Osteoblast (primary cell): ENCODE results near the gene CCNG2. TPM values are rescaled to one million over a fixed set of nuclear protein-coding genes. Genes with fewer than 3 reads are reported as not detected.

Experiments
- DNase-seq: peaks from one replicate; pipeline ENCODE4 v3.0.0; 2011; ENCODE audit warnings: low spot score, mixed read lengths; ENCODE audit not compliant: insufficient read length; ENCODE audit errors: missing footprints
- H2AFZ ChIP-seq: 2 replicates; pipeline ENCODE4 v1.6.0; 2011; ENCODE audit warnings: mild to moderate bottlenecking, low read length
- H3K27ac ChIP-seq: 2 replicates; pipeline ENCODE4 v1.5.1; 2011; ENCODE audit warnings: mild to moderate bottlenecking, low read depth, low read length, moderate library complexity
- H3K27me3 ChIP-seq: 2 replicates; pipeline ENCODE4 v1.6.0; 2012; ENCODE audit warnings: mild to moderate bottlenecking, control low read depth, inconsistent platforms, low read length, moderate library complexity; ENCODE audit not compliant: insufficient read depth
- H3K36me3 ChIP-seq: 2 replicates; pipeline ENCODE4 v1.5.1; 2011; ENCODE audit warnings: mild to moderate bottlenecking, low read length, control low read depth, moderate library complexity; ENCODE audit not compliant: insufficient read depth
- H3K4me1 ChIP-seq: 2 replicates; pipeline ENCODE4 v1.5.1; 2011; ENCODE audit warnings: mild to moderate bottlenecking, low read length, control low read depth, moderate library complexity; ENCODE audit not compliant: insufficient read depth
- H3K4me2 ChIP-seq: 2 replicates; pipeline ENCODE4 v1.6.0; 2011; ENCODE audit warnings: mild to moderate bottlenecking, low read length; ENCODE audit not compliant: insufficient read depth
- H3K4me3 ChIP-seq: fragments of 200-600 bp; sonication (generic); 3 replicates; pipeline ENCODE4 v1.5.1; 2012; ENCODE audit warnings: mild to moderate bottlenecking, low read length, inconsistent platforms; ENCODE audit not compliant: insufficient read depth
- H3K79me2 ChIP-seq: 2 replicates; pipeline ENCODE4 v1.6.0; 2012; ENCODE audit warnings: mild to moderate bottlenecking, low read length, control low read depth, inconsistent platforms; ENCODE audit not compliant: insufficient read depth
- H3K9me3 ChIP-seq: 2 replicates; pipeline ENCODE4 v1.5.1; 2011; ENCODE audit warnings: low read depth, low read length, control low read depth
- H4K20me1 ChIP-seq: 2 replicates; pipeline ENCODE4 v1.6.0; 2012; ENCODE audit warnings: mild to moderate bottlenecking, low read length, control low read depth; ENCODE audit not compliant: insufficient read depth
- total RNA-seq: library from RNA; depleted of rRNA; stranded (reverse); fragments of >200 nt; gene quantifications from 2 replicates; pipeline ENCODE4 v1.2.3, GENCODE V29; 2012
- TF ChIP-seq, protein P1 (sequence below): IDR thresholded peaks from 2 replicates; pipeline ENCODE4 v1.5.1; 2011; ENCODE audit warnings: mild to moderate bottlenecking, low read depth, low read length, moderate library complexity; ENCODE audit errors: extremely low read depth

Gene CCNG2
- total RNA-seq, 1 donor: 49.2 TPM

DNA sequence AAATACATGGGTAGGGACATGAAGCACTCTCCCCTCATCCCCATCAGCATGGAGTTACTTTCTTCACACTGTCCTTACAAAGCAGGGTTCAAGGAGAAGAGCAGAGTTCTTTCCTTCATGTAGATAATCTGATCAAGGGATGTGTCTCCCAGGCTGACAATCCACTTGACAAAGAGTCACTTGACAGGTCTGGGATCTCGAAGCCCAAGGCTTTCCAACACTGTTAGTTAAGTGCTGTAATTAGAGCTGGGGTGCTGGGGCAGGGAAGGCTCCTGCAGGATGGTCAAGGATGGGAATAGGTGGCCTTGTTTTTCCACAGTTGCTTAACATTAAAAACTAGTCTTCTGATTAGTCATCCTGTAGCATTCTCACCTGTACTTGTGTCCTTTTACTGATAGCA lies 38.0 kb downstream of the CCNG2 start:
- no peak overlapping the region for H2AFZ ChIP-seq
- DNase-seq: no peak
- TF ChIP-seq, protein P1, sequence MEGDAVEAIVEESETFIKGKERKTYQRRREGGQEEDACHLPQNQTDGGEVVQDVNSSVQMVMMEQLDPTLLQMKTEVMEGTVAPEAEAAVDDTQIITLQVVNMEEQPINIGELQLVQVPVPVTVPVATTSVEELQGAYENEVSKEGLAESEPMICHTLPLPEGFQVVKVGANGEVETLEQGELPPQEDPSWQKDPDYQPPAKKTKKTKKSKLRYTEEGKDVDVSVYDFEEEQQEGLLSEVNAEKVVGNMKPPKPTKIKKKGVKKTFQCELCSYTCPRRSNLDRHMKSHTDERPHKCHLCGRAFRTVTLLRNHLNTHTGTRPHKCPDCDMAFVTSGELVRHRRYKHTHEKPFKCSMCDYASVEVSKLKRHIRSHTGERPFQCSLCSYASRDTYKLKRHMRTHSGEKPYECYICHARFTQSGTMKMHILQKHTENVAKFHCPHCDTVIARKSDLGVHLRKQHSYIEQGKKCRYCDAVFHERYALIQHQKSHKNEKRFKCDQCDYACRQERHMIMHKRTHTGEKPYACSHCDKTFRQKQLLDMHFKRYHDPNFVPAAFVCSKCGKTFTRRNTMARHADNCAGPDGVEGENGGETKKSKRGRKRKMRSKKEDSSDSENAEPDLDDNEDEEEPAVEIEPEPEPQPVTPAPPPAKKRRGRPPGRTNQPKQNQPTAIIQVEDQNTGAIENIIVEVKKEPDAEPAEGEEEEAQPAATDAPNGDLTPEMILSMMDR: no peak
- no peak overlapping the region for H3K27ac ChIP-seq
- no peaks in the 10 kb centered on the region for H3K4me1 ChIP-seq
- H3K36me3 ChIP-seq: no peaks in the 10 kb centered on the region
- no peaks in the 10 kb centered on the region for H3K9me3 ChIP-seq
- no peak overlapping the region for H3K4me3 ChIP-seq
- H3K27me3 ChIP-seq: peaks cover 34% of the 10 kb centered on the region
- no peaks in the 10 kb centered on the region for H3K79me2 ChIP-seq
- H3K4me2 ChIP-seq: no peak overlapping the region
- no peaks in the 10 kb centered on the region for H4K20me1 ChIP-seq

DNA sequence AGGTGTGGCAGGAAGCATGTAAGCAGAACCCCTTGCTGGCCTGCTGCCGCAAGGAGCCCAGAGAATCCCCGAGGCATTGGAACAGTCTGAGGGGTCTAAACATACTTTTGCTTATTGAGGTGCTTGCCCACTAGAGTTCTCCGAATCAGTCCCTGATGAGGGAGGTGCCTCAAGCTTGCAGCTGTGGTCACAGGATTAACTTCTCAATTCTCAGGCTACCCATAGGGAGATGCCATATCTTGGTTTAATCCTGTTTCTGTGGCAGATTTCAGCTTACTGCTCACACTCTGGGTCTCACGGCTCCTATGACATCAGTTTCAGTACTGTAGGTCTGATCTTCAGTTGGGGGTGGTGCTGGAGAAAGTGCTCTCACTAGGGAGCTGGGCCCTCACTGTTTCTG lies 39.9 kb downstream of the CCNG2 start:
- H3K4me3 ChIP-seq: no peak overlapping the region
- H3K27me3 ChIP-seq: peaks cover 45% of the 10 kb centered on the region
- H3K36me3 ChIP-seq: no peaks in the 10 kb centered on the region
- no peak overlapping the region for H3K27ac ChIP-seq
- no peaks in the 10 kb centered on the region for H4K20me1 ChIP-seq
- H3K4me1 ChIP-seq: no peaks in the 10 kb centered on the region
- no peak overlapping the region for H3K4me2 ChIP-seq
- H2AFZ ChIP-seq: no peak overlapping the region
- DNase-seq: no peak
- H3K79me2 ChIP-seq: no peaks in the 10 kb centered on the region
- no peaks in the 10 kb centered on the region for H3K9me3 ChIP-seq
- TF ChIP-seq, protein P1: no peak

DNA sequence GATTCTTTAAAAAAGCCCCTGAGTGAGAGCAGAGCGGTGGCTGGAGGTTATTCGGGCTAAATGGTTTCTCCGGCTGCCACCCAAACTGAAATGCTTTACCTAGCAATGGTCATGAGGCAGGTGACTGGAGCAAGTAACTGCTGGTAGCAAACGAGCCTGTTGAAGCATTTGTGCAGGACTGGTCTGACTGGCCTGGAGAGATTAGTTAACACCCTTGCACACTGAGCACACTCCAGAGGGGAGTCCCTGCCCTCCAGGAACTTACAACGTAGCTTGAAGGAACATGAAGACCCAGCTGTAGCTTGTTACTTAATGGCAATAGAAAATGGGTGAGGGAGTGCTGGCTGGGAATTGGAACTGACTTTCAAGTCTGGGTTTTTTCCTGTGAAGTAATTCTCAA lies 40.4 kb downstream of the CCNG2 start:
- H3K27me3 ChIP-seq: peaks cover 45% of the 10 kb centered on the region
- H3K4me2 ChIP-seq: no peak overlapping the region
- no peaks in the 10 kb centered on the region for H3K9me3 ChIP-seq
- H3K4me1 ChIP-seq: no peaks in the 10 kb centered on the region
- H3K27ac ChIP-seq: no peak overlapping the region
- no peak overlapping the region for H3K4me3 ChIP-seq
- no peak overlapping the region for H2AFZ ChIP-seq
- no peaks in the 10 kb centered on the region for H3K79me2 ChIP-seq
- H4K20me1 ChIP-seq: no peaks in the 10 kb centered on the region
- DNase-seq: no peak
- TF ChIP-seq, protein P1: no peak
- H3K36me3 ChIP-seq: no peaks in the 10 kb centered on the region

DNA sequence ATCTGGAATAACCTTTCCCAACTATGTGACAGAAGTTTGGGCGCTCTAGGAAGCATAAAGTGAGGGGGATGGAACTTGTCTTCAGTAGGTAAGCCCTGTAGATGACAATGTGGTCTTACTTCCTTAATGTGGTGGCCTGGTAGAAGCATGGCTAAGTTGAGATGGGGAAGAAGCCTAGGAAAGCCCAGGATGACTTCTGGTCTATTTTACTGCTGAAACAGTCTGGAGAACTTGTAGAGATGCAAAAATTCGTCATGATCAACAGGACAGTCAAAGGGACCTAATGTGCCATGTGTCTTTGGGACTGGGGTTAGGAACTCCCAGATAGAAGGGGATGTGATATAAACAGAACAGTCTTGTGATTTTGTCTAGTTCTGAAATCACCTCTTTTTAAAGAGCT lies 40.8 kb downstream of the CCNG2 start:
- H3K4me1 ChIP-seq: no peaks in the 10 kb centered on the region
- H3K27me3 ChIP-seq: peaks cover 45% of the 10 kb centered on the region
- H3K79me2 ChIP-seq: no peaks in the 10 kb centered on the region
- H3K4me2 ChIP-seq: no peak overlapping the region
- DNase-seq: no peak
- no peaks in the 10 kb centered on the region for H4K20me1 ChIP-seq
- H3K27ac ChIP-seq: no peak overlapping the region
- no peaks in the 10 kb centered on the region for H3K36me3 ChIP-seq
- H3K9me3 ChIP-seq: no peaks in the 10 kb centered on the region
- no peak overlapping the region for H2AFZ ChIP-seq
- no peak overlapping the region for H3K4me3 ChIP-seq
- TF ChIP-seq, protein P1: no peak
